Retina (tissue), 1 donor: Measurements from ENCODE around the gene TLE5.
"Not testable (repeated sequence)": the region's sequence is repeated elsewhere in the genome, so short reads cannot be mapped to it uniquely, and the experiment has no call there.

ENCODE experiments used
- DNase-seq: peaks from one replicate; pipeline ENCODE4 v3.0.0-alpha.2; 2016

TLE5 gene

DNA sequence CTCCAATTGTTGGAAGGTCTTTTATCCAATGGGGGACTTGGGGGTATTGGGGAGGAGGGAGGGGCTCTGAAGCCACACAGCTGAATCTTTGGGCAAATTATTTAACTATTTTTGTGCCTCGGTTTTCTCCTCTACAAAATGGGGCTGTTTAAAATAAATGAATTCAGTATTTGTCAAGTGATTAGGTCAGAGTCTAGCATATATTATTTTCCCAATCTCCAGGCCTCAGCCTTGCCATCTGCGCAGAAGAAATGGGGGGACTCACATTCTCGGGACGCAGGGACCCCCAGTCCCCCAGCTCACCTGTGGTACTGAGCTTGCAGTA lies 1.5 kb downstream of the TLE5 start:
- DNase-seq, result no peak

DNA sequence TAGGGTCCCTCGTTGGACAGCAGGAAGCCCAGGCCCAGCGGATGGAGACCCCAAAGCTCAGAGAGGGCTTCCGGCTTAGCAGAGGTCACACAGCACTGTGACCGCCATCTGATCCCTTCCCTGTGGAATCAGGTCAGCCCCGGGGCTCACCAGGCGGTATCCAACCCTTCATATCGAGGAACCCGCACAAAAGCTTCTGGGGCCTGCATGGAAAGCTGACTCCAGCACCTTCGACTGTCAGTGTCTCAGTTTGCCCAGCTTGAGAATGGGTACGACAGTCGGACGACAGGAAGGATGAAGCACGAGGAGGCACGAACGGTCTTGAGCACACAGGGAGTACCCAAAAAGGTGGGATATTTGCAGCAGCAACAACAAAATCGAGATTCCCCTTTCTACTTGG lies 2.6 kb downstream of the TLE5 start:
- DNase-seq, result no peak

DNA sequence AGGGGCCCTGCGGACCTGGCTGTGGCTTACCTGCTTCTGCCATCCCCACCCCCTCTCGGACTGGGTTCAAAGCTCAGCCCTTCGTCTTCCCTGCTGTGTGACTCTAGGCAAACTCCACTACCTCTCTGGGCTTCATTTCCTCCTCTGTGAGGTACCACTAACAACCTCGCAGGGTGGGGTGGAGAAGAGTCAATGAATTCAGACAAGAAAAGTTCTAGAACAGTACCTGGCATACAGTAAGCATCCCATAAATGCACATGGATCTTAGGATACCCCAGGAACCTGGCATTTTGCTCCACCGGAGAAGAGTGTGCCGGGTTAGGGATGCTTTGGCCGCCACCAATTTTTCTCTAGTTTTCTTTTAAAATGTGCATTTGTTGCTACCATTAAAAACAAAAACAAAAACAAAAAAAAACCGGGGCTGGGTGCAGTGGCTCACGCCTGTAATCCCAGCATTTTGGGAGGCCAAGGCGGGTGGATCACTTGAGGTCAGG lies 3.4 kb downstream of the TLE5 start:
- DNase-seq, result no peak

DNA sequence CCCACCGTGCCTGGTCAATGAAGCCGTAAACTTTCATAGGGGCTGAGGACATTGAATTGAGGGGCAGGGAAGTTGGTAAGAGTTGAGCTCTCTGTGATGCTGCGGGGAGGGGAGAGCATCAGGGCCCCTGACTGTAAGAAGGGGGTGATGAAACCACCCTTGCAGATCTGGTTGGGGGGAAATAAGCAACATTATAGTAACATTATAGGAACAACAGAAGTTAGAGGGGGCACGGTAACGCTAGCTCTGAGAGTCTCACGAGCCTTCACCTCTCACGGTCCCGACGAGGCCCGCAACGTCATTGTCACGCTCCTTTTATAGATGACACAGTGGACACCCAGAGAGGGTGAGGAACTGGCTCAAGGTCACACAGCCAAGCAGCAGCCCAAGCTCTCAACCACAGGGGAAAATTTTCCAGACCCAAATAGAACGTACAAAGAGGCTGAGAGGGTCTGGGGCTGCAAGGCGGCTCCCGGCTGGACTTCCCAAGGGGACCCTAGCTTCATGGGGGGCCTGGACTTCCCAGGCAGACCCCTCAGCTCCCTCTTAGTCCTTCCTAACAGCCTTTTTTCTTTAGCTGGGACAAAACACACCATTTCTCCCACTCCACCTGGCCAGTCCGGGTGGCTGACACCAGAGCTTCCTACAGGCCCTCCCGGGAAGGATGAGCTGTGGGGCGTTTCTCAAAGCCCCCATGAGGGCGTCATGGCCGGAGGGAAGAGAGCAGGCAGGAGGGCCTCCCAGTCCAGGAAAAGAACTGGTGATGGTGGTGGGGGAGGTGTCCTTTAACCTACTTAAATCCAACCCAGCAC lies 4.1 kb downstream of the TLE5 start:
- DNase-seq, result no peak

DNA sequence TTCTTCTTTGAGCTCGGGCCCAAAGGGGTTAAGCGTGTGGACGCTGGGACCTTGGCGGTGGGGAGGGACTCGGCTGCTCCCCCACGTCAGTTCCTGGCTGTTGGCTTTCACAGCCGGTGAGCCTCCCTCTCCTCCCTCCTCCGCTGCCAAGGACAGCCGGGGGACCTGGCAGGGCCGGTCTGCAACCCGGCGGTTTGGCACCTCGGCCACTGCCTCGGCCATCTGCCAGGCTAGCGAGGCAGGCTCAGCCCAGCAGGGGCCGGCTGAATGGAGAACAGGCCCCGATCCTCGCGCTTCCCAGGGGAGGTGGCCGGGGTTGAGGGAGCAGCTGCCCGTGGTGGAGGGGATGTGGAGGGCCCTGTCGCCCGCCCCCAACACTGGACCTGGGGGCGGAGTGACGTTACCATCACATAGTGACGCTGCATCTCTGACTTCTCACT lies 5.0 kb downstream of the TLE5 start:
- peak; percentile 55 for DNase-seq

DNA sequence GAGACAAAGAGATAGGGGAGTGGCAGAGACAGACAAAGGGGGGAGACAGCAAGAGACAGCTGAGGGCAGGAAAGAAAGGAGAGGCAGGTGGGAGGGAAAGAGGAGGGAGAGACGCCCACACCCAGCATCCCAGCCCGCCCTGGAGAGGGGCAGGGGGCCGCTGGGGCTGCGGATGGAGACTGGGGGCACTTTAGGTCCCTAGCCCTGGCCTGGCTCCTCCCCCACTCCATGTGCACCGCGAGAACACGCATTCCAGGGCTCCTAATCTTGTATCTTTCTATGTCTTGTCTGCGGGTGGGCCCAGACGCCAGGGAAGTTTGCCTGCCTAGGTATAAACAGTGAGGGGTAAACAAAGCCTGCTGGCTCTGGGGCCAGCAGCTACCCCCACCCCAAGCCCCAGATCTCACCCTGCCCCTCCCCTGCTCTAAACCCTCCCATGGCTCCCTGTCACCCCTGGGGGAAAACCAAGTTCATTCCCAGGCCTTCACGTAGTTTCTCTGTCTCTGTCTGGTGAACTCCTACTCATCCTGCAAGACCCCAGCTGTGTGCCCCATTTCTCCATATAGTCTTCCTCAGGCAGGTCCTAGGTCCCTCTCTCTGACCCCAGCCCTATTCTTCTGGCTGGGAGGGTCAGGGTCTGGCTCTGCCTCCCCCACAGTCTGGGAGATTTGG lies 5.7 kb downstream of the TLE5 start:
- no peak for DNase-seq

DNA sequence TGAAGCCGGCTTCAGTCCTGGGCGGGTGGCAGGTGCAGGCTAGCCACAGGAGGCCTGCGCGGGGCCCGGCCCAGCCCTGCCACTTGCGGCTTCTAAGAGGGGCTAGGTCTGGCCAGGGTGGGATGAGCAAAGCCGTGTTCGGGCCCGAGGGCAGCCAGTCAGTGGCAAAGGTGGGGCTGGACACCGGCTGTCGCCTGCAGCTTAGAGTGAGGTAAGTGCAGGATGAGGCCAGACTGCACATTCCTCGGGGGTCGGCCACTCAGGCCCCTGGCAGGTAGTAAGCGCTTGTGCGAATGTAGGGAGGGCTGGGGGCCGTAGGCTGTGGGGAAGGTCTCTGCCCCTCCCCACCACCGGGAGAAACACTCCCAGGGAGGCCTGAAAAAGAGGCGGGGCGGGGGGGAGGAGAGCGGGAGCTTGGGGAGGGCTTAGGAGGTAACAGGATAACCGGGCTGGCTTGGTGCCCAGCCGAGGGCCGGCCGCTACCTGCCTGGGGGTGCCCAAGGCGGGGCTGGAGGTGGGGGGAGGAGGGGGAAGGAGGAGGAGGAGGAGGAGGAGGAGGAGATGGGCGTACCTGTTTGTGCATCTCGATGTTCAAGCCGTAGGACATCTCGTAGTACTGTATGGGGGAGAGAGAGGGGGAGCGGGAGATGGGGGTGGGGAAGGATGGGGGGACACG lies 6.4 kb downstream of the TLE5 start:
- no peak for DNase-seq

DNA sequence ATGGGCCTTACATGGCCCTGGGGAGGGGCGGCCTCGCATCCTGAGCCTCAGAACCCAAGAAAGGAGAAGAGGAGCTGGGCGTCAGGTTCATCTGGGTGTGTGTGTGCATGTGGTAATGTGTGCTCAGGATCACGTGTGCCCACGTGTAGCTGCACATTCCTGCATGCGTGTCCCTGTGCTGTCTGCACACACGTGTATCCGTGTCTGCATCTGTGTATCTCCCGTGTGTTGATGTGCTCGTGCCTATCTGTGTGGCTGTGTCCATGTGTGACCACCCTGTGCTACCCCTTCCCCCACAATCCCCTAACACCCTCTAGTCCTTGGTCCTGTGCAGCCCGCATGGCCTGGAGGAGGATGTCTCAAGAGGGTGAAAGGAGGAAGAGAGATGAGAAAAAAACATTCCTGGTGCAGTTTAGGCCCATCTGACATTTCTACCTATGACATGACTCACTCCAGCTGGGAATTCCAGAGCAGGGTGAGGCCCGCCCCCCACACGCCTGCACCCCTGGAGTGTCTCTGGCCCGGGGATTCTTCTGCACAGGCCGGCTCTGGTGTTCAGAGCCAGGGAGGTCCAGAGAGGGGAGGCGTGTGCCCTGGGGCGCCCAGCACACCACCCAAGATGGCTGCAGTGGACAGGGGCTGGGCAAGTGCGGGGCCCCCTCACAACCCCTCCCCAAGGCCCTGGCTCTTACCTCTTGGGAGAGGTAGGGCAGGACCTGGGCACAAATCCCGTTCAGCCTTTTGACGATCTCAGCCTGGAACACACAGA lies 7.1 kb downstream of the TLE5 start:
- no peak for DNase-seq

DNA sequence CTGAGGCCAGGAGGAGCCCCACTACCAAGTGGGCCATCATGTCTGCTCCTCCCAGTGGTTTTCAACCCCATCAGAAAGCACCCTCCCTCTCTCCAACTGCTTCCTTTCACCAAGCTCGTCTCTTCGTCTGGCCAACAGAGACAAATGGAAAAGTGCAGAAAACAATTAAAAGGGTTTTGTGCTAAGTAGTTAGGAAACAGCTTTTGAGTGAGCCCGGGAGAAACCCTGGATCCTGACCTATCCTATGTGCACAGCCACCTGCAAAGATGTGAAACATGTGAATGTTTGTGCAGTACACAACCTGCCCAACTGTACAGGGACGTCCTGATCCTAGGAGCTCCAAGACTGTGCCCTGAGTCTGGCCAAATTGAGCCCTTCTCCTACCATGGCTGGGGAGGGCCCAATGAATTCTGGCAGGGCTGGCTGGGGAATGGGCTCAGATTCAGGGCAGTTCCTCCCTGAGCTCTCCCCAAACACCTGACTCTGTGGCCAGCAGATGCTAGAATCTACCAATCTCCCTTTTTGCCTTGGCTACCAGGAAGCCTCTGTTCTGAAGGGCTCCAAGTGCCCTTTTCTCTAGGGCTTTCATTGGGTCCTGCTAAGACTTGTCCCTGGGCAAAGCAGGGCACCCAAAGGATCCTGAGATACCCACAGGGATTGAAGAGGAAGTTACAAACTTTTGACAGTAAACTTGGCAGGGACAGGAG lies 7.9 kb downstream of the TLE5 start:
- DNase-seq, result peak; percentile 35

DNA sequence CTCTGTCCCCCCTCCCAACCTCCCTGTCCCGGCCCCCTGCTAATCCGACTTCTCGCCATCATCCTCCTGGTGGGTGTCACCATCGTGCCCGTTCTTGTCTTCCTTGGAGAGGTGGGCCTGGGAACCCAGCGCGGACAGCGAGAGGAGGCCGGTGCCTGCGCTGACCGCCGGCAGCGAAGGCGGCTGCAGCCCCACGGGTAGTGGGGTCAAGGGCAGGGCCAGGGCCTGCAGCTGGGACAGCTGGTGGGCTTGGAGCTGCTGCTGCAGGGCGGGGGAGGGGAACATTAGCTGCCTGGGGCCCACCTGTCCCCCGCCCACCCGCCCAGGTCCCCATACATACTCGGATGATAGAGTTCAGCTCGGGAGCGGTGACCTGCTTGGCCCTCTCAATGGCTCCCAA lies 8.5 kb downstream of the TLE5 start:
- no peak for DNase-seq

DNA sequence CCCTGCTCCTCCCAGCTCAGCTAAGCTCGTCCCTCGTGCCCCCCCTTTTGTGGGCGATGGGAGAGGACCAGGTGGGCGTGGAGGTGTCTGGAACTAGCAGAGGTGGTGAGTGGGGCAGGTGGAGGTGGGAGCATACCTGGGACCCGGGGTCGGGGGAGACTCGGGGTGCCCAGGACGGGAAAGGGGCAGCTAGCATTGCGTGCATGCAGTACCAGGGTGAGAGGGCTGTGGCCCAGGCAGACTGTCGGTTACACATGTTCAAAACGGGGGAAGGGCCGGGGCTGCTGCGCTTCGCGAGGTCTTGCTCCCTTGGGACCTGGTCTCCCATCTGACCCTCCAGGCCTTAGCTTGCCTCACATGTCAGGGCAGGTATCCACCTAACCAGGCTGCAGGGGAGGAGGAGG lies 9.1 kb downstream of the TLE5 start:
- DNase-seq, result no peak

DNA sequence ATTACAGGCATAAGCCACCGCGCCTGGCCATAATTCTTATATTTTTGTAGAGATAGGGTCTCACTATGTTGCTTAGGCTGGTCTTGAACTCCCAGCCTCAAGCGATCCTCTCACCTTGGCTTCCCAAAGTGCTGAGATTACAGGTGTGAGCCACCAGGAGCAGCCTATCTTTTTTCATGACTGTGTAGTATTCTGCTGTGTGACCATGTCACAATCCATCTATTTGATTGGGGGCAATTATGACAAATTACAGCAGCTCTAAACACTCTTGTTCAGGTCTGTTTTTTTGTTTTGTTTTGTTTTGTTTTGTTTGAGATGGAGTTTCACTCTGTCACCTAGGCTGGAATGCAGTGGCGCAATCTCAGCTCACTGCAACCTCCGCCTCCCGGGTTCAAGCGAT lies 12.3 kb downstream of the TLE5 start:
- not testable (repeated sequence) for DNase-seq

DNA sequence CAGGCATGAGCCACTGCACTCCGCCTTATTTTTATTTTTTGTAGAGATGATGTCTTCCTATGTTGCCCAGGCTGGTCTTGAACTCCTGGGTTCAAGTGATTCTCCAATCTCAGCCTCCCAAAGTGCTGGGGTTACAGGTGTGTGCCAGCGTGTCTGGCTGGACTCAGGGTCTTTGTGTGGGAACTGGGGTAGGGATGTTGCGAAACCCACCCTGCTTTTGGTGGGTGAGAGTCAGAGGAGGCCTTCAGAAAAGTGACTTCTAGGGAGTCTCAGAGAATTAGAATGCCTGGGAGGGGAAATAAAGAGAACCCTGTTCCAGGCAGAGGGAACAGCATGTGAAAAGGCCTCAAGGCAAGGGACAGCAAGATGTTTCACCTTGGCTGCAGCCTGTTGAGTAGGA lies 13.2 kb downstream of the TLE5 start:
- DNase-seq, result no peak

DNA sequence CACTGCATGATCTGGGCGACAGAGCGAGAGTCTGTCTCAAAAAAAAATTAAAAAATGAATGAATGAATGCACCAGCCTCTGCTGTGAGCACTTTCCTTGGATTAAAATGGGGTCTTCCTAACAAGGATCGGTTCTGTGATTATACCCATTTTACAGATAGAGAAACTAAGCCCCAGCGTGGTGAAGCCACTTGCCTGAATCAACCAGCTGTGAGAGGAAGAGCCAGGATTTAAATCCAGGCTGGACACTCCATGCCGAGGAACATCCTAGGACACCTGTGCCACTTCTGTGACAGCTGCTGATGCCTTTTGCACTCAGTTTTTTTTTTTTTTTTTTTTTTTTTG lies 14.1 kb downstream of the TLE5 start:
- DNase-seq, result no peak

DNA sequence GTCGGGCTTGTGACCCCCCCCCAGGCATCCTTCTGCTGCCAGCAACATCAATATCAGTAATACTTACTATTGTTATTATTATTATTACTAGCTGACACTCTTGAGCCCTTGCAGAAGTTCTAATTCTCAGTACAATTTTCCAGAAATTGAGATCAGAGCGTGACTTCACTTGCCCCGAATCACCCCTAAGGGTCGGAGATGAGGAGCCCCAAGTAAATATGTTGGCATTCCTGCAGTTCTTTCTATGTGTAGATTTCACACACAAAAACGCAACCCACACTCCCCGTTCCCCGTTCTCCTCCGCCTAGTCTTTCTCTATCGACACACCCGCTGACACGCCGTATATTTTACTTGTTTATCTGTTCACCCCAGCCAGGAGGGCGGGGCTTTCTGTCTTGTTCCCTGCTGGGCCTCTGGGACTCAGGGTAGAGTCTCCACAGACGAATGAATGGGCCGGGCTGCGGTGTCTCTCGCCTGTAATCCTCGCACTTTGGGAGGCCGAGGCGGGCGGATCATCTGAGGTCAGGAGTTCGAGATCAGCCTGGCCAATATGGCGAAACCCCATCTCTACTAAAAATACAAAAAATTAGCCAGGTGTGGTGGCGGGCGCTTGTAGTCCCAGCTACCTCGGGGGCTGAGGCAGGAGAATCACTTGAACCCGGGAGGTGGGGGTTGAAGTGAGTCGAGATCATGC lies 14.7 kb downstream of the TLE5 start:
- DNase-seq, result peak; percentile 85

DNA sequence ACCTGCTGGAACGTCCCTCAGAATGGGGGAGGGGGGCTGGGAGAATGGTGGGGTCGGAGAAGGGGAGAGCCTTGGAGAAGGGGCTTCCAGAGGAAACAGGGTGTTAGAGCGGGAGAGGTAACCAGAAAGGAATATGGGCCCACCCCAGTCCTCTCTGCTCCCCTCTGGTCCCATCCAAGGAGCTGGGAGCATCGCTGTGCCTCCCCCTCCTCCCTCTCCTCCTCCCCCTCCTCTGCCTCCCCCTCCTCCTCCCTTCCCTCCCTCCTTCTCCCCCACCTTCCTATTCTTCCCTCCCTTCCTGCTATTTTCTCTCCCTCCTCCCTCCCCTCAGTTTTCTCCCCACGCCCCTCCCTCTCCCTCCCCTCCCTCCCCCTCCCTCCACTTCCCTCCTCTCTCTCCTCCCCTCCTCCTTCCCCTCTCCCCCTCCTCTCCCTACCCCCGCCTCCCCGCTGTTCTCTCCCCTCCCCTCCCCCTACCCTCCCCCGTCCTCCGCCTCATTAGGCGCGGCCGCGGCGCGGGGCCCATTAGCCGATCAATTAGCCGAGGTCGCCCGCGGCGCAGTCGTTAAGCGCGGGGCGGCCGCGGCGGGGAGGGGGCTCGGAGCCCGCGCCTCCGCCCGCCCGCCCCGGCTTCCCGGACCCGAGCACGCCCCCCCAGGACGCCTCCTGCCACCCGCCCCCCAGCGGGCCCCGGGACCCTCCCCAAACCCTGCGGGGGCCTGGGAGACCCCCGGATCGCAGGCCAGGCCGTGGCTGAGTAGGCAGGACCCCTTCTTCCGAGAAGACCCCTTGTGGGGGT lies 15.4 kb downstream of the TLE5 start:
- DNase-seq, result no peak

DNA sequence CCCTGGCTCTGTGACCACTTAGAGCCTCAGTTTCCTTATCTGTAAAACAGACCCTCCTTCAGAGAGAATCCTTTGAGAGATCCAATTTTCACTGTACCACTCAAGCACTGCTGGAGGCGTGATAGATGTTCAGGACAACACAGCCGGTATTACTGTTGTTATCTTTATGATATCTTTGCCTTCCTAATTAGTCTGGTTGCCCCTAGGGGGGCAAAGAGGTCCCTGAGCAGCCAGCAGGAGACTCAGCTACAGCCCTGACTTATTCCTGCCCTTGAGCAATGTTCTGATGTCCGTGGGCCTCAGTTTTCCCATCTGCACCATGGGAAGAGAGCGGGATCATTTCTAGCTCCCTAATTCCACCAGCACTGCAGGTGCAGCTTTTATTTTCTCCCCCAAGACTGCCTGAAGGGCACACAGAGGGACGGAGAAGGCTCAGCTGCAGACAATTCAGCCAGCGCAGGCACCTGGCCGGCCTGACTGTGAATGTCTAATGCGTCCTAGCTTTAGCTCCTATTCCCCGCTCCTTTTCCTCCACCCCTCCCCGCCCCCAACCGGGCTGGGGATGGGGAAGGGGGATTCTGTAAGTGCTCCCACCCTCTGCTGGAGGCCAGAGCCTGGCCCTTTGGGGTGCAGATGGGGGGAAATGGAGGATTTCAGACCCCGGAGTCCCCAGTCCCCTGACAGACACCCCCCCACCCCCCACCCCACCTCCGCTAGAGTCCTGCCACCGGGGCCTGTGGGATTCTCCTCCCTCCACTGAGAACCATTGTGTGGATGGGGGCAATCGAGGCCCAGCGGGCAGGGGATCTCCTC lies 16.2 kb downstream of the TLE5 start:
- DNase-seq, result no peak

DNA sequence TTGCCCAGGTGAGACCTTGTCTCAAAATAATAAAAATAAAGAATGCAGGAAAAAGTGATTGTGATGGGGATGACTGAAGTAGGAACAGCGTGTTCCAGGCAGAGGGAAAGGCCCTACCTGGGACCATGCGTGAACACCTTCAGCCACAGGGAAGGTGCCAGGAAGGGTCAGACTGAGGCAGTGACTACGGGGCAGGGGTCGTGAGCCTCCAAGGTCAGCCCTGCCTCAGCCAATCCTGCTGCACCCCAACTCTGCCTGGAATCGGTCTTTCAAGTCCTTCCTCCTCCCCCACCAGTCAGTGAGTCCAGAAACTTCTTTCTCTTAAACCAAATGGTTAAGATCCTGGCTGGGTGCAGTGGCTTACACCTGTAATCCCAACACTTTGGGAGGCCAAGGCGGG lies 17.1 kb downstream of the TLE5 start:
- no peak for DNase-seq

DNA sequence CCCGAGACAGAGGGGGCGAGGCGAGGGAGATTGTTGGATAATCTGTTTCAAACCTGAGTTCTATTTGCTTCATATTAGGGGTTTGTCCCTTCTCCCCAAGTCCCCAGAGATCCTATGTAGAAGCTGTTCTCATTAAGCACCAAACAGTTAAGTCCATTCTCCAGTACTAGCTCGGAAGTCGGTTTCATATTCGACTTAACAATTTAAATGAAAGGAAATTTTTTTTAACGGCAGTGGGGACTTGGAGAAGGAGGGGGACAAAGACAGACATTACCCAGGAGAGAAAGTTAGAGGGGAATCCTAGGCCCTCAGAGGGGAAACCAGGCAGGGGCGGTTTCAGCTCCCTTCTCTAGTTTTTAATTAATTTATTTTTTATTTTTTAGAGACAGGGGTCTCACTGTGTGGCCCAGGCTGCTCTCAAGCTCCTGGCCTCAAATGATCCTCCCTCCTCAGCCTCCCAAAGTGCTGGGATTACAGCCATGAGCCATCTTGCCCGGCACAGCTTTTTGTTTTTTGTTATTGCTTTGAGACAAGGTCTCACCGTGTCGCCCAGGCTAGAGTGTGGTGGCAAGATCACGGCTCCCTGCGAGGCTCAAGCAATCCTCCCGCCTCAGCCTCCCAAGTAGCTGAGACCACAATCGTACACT lies 19.6 kb downstream of the TLE5 start:
- peak; percentile 51 for DNase-seq
